ENCODE results near the gene LARGE2.

DNA sequence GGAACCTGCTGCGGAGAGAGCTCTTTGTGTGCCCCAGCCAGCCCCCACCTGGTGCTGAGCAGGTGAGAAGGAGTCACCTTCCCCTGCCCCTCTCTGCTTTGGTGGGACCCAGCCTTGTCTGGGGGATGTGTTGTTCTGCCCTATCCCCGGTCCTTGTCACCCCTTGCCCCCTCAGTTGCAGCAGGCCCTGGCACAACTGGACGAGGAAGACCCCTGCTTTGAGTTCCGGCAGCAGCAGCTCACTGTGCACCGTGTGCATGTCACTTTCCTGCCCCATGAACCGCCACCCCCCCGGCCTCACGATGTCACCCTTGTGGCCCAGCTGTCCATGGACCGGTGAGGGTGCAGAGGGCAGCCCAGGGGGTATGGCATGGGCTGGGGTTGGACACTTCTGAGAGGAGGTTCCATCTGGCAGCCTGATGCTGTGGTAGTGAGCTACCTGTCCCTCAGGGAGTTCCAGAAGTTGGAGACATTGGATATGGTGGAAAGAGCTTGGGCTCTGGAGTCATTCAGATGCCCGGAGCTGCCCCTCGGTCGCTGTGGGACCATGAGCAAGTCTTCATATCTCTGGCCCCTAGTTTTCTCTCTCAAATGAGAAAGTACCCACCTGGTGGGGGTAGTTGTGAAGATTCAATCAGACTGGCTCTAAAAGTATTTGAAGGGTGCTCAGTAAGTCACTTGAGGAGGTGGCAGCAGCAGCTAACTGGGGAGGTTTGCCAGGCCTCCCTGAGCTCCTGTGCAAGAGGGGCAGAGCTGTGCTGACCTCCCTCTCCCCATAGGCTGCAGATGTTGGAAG, 4.3 kb downstream of the LARGE2 start:
- TF ChIP-seq CTCF (conservative IDR thresholded peaks at IDR 0.05; ENCODE audit: low read depth, low read length) (no peak), EZH2 (IDR thresholded peaks at IDR 0.05; ENCODE audit: low read length, unreplicated experiment) (no peak), EZH2phosphoT487 (IDR thresholded peaks at IDR 0.05; ENCODE audit: borderline replicate concordance, low read length) (no peak)
